Thoracic aorta (tissue), 2 donors: ENCODE data around the gene CYP4F3. TPM values are rescaled to one million over a fixed set of nuclear protein-coding genes. Genes with fewer than 3 reads are reported as not detected.
"Not testable (repeated sequence)": the region's sequence is repeated elsewhere in the genome, so short reads cannot be mapped to it uniquely, and the experiment has no call there.

Experiments
- ATAC-seq: fragments of 150-250 bp; one replicate; pipeline ENCODE4 v1.8.0; 2017; ENCODE audit warnings: low read depth; ENCODE audit not compliant: insufficient number of reproducible peaks, low FRiP score
- DNase-seq: peaks from one replicate; pipeline ENCODE4 v3.0.0-alpha.2; 2020; ENCODE audit warnings: low spot score
- H3K27ac ChIP-seq, 2 donors: fragments of 200-600 bp; sonication (generic); 1 replicate in 1 of 2; 2 replicates in 1 of 2; pipeline ENCODE4 v1.5.1; 2016; ENCODE audit warnings: mild to moderate bottlenecking in 2 of 2, moderate library complexity in 2 of 2
- H3K27me3 ChIP-seq: fragments of 200-600 bp; sonication (generic); replicated peaks from 2 replicates; pipeline ENCODE4 v1.6.0; 2016; ENCODE audit warnings: mild to moderate bottlenecking; ENCODE audit not compliant: insufficient read depth
- H3K36me3 ChIP-seq: fragments of 200-600 bp; sonication (generic); one replicate; pipeline ENCODE4 v1.5.1; 2016
- H3K4me1 ChIP-seq, 2 donors: fragments of 200-600 bp; sonication (generic); 1 replicate in 1 of 2; 2 replicates in 1 of 2; pipeline versions ENCODE4 v1.5.1 to v1.6.0; 2016; ENCODE audit warnings: low read depth in 2 of 2, mild to moderate bottlenecking in 1 of 2; ENCODE audit not compliant: control insufficient read depth in 1 of 2
- H3K4me3 ChIP-seq: fragments of 200-600 bp; sonication (generic); 2 replicates; pipeline ENCODE4 v1.5.1; 2016; ENCODE audit warnings: mild to moderate bottlenecking
- H3K9me3 ChIP-seq: fragments of 200-600 bp; sonication (generic); 2 replicates; pipeline ENCODE4 v1.5.1; 2016
- CTCF ChIP-seq: fragments of 200-600 bp; sonication (generic); IDR thresholded peaks from one replicate; pipeline ENCODE4 v1.5.1; 2019; ENCODE audit warnings: antibody characterized with exemption
- total RNA-seq, 2 donors: library from RNA; depleted of rRNA; stranded (reverse); fragments of >200 nt; gene quantifications; one replicate each; pipeline versions ENCODE4 v1.1.0 to v1.2.3, GENCODE V29; 2016

CYP4F3 gene, protein sequence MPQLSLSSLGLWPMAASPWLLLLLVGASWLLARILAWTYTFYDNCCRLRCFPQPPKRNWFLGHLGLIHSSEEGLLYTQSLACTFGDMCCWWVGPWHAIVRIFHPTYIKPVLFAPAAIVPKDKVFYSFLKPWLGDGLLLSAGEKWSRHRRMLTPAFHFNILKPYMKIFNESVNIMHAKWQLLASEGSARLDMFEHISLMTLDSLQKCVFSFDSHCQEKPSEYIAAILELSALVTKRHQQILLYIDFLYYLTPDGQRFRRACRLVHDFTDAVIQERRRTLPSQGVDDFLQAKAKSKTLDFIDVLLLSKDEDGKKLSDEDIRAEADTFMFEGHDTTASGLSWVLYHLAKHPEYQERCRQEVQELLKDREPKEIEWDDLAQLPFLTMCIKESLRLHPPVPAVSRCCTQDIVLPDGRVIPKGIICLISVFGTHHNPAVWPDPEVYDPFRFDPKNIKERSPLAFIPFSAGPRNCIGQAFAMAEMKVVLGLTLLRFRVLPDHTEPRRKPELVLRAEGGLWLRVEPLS
- 1 to 10 TPM in 1 of 2 donors, not detected in 1; 1.4 TPM for total RNA-seq

DNA sequence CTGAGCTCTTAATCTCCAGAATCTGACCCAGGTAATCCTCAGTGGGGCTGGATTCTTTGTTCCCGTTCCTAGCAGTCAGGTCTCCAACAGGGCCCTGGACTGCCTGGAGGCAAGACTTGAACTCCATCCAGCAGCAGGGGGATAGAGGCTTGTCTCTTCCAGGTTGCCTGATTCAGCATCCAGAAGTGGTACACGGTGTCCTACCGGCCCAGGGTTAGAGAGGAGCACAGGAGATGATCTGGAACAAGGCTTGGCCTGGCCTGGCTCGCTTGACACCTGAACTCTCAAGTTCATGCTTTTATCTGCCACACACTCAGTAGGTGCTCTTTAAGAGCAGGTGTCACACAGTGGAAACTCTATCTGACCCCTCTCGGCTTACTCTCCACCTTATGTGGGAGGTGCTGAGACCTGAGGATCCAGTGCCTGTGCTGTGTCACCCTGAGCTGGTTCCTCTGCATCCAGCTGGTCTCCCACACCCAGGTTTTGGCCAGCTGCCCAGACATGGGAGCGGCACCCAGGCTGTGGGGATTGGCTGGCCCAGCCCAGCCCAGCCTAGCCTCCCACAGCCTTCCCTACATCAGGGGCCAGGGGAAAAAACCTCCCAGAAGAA lies at the start of gene CYP4F3:
Gene CYP4F3 (plus strand): TSS at position 604 of the 610 bp plus-strand sequence. CDS start 519 bp downstream, outside the sequence.
- Histone ChIP-seq H3K4me3 (no peak within 1 kb of the TSS), H3K27ac (no peak within 1 kb of the TSS), H3K36me3 (no peaks in the 10 kb centered on the region), H3K27me3 (no peaks in the 10 kb centered on the region), H3K4me1 (no peaks in the 10 kb centered on the region), H3K9me3 (no peaks in the 10 kb centered on the region)
- ATAC-seq (no peak), DNase-seq (no peak)
- TF ChIP-seq CTCF = no peak

- no peak for TF ChIP-seq CTCF
- no peak overlapping the region for H3K4me3 ChIP-seq
Observed at GRCh38 chr19:15591796-15592195, 48.9 kb upstream of the CYP4F3 start.

DNA sequence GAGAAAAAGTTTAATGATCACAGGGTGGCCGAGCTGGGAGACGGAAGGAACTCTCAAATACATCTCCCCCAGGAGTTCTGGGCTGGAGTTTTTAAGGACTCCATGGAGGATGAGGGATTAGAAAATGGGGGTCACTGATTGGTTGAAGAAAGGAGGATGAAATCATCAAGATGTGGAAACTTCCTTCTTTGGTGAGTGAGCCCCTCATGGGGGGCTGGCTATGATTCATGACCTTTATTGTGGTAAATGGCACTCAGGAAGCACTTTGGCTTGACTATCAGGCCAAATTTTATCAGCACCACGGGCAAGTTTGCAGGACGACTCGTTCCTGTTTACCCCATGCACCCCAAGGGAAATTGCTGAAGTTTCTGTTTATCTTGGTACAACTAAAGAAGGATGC lies 48.2 kb upstream of the CYP4F3 start:
- not testable (repeated sequence) for H3K4me3 ChIP-seq, ATAC-seq, DNase-seq, H3K36me3 ChIP-seq, H3K4me1 ChIP-seq, H3K27ac ChIP-seq, H3K9me3 ChIP-seq, H3K27me3 ChIP-seq

More at GRCh38 chr19:15591796-15592195, 48.9 kb upstream of the CYP4F3 start:
- no peaks in the 10 kb centered on the region for H3K9me3 ChIP-seq
- H3K27me3 ChIP-seq = no peaks in the 10 kb centered on the region
- ATAC-seq (no peak), DNase-seq (no peak)
- H3K27ac ChIP-seq = no peak overlapping the region
- no peaks in the 10 kb centered on the region for H3K4me1 ChIP-seq
- H3K36me3 ChIP-seq = no peaks in the 10 kb centered on the region

DNA sequence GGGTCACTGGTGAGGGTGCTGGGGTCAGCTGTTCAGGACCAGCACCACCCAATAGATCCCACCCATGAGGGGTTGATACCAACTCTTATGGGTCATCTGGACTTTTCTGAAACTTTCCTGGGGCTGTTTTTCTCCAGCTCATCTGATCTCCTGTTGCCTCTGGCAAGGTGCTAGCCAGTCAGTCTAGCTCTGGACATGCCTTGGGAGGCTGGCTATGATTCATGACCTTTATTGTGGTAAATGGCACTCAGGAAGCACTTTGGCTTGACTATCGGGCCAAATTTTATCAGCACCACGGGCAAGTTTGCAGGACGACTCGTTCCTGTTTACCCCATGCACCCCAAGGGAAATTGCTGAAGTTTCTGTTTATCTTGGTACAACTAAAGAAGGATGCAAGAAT lies 46.9 kb upstream of the CYP4F3 start:
- H3K27ac ChIP-seq, ATAC-seq, H3K4me3 ChIP-seq, H3K9me3 ChIP-seq, H3K27me3 ChIP-seq, H3K36me3 ChIP-seq, H3K4me1 ChIP-seq, DNase-seq: not testable (repeated sequence)

- H3K36me3 ChIP-seq = no peaks in the 10 kb centered on the region
- no peak for DNase-seq
- no peak overlapping the region for H3K27ac ChIP-seq
- no peaks in the 10 kb centered on the region for H3K4me1 ChIP-seq
- no peaks in the 10 kb centered on the region for H3K27me3 ChIP-seq
- H3K4me3 ChIP-seq = no peak overlapping the region
- no peaks in the 10 kb centered on the region for H3K9me3 ChIP-seq
- no peak for TF ChIP-seq CTCF
- ATAC-seq = no peak
Observed at GRCh38 chr19:15595069-15595468, 45.6 kb upstream of the CYP4F3 start.

- DNase-seq, H3K4me3 ChIP-seq, H3K27me3 ChIP-seq, ATAC-seq, H3K36me3 ChIP-seq, H3K4me1 ChIP-seq, H3K27ac ChIP-seq, H3K9me3 ChIP-seq: not testable (repeated sequence)
Observed at GRCh38 chr19:15607978-15608925, 32.4 kb upstream of the CYP4F3 start.
